ENCODE data around the gene PHACTR1.

Gene PHACTR1

DNA sequence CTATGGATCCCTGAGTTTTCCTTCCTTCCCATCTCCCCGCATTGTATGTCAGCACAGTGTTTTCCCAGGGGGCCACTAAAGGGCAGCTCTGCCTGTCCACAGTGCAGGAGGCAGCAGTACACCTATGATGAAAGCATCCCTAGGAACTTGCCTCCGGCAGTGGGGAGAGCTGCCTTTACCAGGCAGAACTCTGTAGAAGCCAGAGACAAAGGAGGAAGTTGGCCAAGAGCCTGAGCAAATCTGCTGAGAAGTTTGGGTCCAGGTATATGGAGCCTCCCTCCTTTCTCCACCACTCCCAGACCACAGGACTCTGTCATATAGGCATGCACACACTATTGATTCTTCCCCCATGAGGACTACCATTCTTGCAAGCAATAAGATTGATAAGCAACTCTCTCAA, 329.1 kb downstream of the PHACTR1 start:
- no peak overlapping the region for H3K9ac ChIP-seq (ENCODE audit: low read length)
- H3K4me1 ChIP-seq (ENCODE audit: low read length), result no peaks in the 10 kb centered on the region
- no peaks in the 10 kb centered on the region for H4K20me1 ChIP-seq (ENCODE audit: insufficient read depth, low read length)
- H3K4me3 ChIP-seq (ENCODE audit: low read length), result no peak overlapping the region
- H3K79me2 ChIP-seq (ENCODE audit: low read length), result no peaks in the 10 kb centered on the region
- H3K27me3 ChIP-seq (ENCODE audit: low read depth, low read length), result no peaks in the 10 kb centered on the region; the same call in 1 of the 2 replicates
- no peak overlapping the region for H3K27ac ChIP-seq (ENCODE audit: low read length)
- no peak overlapping the region for H2AFZ ChIP-seq (ENCODE audit: low read depth, low read length)
- TF ChIP-seq EZH2phosphoT487 (IDR thresholded peaks at IDR 0.05; ENCODE audit: low read depth), result no peak
- TF ChIP-seq, protein P1, sequence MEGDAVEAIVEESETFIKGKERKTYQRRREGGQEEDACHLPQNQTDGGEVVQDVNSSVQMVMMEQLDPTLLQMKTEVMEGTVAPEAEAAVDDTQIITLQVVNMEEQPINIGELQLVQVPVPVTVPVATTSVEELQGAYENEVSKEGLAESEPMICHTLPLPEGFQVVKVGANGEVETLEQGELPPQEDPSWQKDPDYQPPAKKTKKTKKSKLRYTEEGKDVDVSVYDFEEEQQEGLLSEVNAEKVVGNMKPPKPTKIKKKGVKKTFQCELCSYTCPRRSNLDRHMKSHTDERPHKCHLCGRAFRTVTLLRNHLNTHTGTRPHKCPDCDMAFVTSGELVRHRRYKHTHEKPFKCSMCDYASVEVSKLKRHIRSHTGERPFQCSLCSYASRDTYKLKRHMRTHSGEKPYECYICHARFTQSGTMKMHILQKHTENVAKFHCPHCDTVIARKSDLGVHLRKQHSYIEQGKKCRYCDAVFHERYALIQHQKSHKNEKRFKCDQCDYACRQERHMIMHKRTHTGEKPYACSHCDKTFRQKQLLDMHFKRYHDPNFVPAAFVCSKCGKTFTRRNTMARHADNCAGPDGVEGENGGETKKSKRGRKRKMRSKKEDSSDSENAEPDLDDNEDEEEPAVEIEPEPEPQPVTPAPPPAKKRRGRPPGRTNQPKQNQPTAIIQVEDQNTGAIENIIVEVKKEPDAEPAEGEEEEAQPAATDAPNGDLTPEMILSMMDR (IDR thresholded peaks at IDR 0.05; ENCODE audit: low read depth, low read length), result no peak
- H3K4me2 ChIP-seq (ENCODE audit: low read length), result no peak overlapping the region
- H3K9me3 ChIP-seq (ENCODE audit: insufficient read depth, low read length), result no peaks in the 10 kb centered on the region
- H3K36me3 ChIP-seq (replicated peaks; ENCODE audit: low read depth, low read length), result no peaks in the 10 kb centered on the region

DNA sequence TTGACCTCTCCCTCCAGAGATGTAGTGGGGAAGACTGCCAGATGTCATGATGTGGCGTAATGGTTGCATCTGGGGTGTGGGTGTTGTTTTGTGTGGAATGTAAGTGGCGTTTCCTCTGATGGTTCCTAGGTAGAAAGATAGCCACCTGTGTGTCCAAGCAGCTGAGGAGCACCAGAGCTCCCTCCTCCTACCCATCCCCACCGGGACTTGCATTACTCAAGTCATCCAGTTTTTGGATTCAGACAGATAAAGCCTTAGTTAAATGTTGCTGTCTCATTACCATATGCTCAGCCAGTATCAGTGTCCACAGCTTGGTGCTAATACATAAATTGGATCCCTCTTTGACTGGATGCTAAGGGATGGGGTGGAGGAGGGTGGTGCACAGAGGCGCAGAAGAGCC, 329.5 kb downstream of the PHACTR1 start:
- no peaks in the 10 kb centered on the region for H3K4me1 ChIP-seq (ENCODE audit: low read length)
- no peak overlapping the region for H3K4me3 ChIP-seq (ENCODE audit: low read length)
- H3K4me2 ChIP-seq (ENCODE audit: low read length), result no peak overlapping the region
- H3K9me3 ChIP-seq (ENCODE audit: insufficient read depth, low read length), result no peaks in the 10 kb centered on the region
- no peaks in the 10 kb centered on the region for H3K36me3 ChIP-seq (replicated peaks; ENCODE audit: low read depth, low read length)
- no peaks in the 10 kb centered on the region for H3K79me2 ChIP-seq (ENCODE audit: low read length)
- H3K27me3 ChIP-seq (ENCODE audit: low read depth, low read length), result no peaks in the 10 kb centered on the region; the same call in 1 of the 2 replicates
- no peak overlapping the region for H3K27ac ChIP-seq (ENCODE audit: low read length)
- TF ChIP-seq EZH2phosphoT487 (IDR thresholded peaks at IDR 0.05; ENCODE audit: low read depth), result no peak
- no peak overlapping the region for H3K9ac ChIP-seq (ENCODE audit: low read length)
- H2AFZ ChIP-seq (ENCODE audit: low read depth, low read length), result no peak overlapping the region
- no peaks in the 10 kb centered on the region for H4K20me1 ChIP-seq (ENCODE audit: insufficient read depth, low read length)

- Histone ChIP-seq H3K36me3 (replicated peaks; ENCODE audit: low read depth, low read length) (no peaks in the 10 kb centered on the region), H4K20me1 (ENCODE audit: insufficient read depth, low read length) (no peaks in the 10 kb centered on the region), H3K27me3 (ENCODE audit: low read depth, low read length) (no peaks in the 10 kb centered on the region; the same call in 1 of the 2 replicates), H3K9me3 (ENCODE audit: insufficient read depth, low read length) (no peaks in the 10 kb centered on the region), H2AFZ (ENCODE audit: low read depth, low read length) (no peak overlapping the region), H3K9ac (ENCODE audit: low read length) (no peak overlapping the region), H3K79me2 (ENCODE audit: low read length) (no peaks in the 10 kb centered on the region), H3K27ac (ENCODE audit: low read length) (no peak overlapping the region), H3K4me1 (ENCODE audit: low read length) (no peaks in the 10 kb centered on the region), H3K4me2 (ENCODE audit: low read length) (no peak overlapping the region), H3K4me3 (ENCODE audit: low read length) (no peak overlapping the region)
- TF ChIP-seq EZH2phosphoT487 (IDR thresholded peaks at IDR 0.05; ENCODE audit: low read depth), result no peak
- TF ChIP-seq, protein P1 (IDR thresholded peaks at IDR 0.05; ENCODE audit: low read depth, low read length), result no peak
Measured at GRCh38 chr6:13048113-13048512, 331.5 kb downstream of the PHACTR1 start.

DNA sequence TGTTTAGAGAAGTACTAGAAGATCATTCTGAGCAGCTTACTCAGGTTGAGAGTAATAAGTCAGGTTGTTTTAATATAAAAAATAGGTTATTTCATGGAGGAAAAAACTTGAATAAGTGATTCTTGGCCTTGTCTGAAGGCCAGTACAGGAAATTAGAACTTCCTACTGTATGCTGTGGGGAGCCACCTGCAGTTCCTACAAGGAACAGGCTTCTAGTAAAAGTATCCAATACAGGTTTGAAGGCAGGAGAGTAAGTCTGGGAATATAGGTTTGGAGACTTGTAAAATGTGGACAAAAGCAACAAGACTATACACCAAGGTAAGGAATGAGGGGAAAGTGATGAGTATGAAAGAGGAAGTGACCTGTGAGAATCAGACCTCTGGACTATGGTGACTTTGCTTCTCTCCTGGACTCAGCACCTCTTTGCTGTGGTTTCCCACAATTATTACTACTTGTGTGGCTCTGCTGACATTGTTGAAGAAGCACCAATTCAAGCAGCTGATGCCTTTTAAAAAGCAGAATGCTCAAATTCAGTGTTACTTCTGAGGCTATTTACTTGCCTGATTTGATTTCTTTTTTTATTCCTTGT, 333.2 kb downstream of the PHACTR1 start:
- Histone ChIP-seq H3K4me1 (ENCODE audit: low read length) (no peaks in the 10 kb centered on the region), H3K36me3 (replicated peaks; ENCODE audit: low read depth, low read length) (no peaks in the 10 kb centered on the region), H3K27me3 (ENCODE audit: low read depth, low read length) (no peaks in the 10 kb centered on the region; the same call in 1 of the 2 replicates), H3K9ac (ENCODE audit: low read length) (no peak overlapping the region), H3K27ac (ENCODE audit: low read length) (no peak overlapping the region), H3K9me3 (ENCODE audit: insufficient read depth, low read length) (no peaks in the 10 kb centered on the region), H3K4me2 (ENCODE audit: low read length) (no peak overlapping the region), H4K20me1 (ENCODE audit: insufficient read depth, low read length) (no peaks in the 10 kb centered on the region), H3K79me2 (ENCODE audit: low read length) (no peaks in the 10 kb centered on the region), H2AFZ (ENCODE audit: low read depth, low read length) (no peak overlapping the region), H3K4me3 (ENCODE audit: low read length) (no peak overlapping the region)
- TF ChIP-seq, protein P1 (IDR thresholded peaks at IDR 0.05; ENCODE audit: low read depth, low read length), result no peak
- no peak for TF ChIP-seq EZH2phosphoT487 (IDR thresholded peaks at IDR 0.05; ENCODE audit: low read depth)

Measured in OCI-LY3 (cell line).